ENCODE data around the gene USP10. TPM values are rescaled to one million over a fixed set of nuclear protein-coding genes. Genes with fewer than 3 reads are reported as not detected.

The USP10 gene
- total and polyA plus RNA-seq, 2 donors (not counting 3 experiments of a cell fraction or from before 2014, with no cell fraction given): 84.0 to 115 TPM

GRCh38 chr16:84654998-84655397, 44.8 kb upstream of the USP10 start:
- no peaks in the 10 kb centered on the region for H4K20me1 ChIP-seq (replicated peaks; ENCODE audit: control insufficient read depth, extremely low read depth, insufficient read depth, low read length)
- dilution Hi-C loops (cut with MboI; ENCODE audit: extremely low pct_ligation_motif_present, low sequenced_read_pairs): no loop called here

More at GRCh38 chr16:84654998-84655397, 44.8 kb upstream of the USP10 start:
- CTCF ChIA-PET: interaction anchor here (1.4 to 1.7 kb wide), 2 partner anchors 71 to 83 kb away, joined by 4 to 5 read pairs; no protein-coding TSS in a partner anchor
- TF ChIP-seq POLR2AphosphoS5 (IDR thresholded peaks at IDR 0.05; ENCODE audit: insufficient read depth, low read depth, low read length): no peak
- TF ChIP-seq GATA2 (IDR thresholded peaks at IDR 0.05; ENCODE audit: insufficient read depth, insufficient read length, low read depth, low read length): no peak
- no peak for TF ChIP-seq JUN (IDR thresholded peaks at IDR 0.05; ENCODE audit: borderline replicate concordance, insufficient read depth, insufficient read length, low read depth)
- no peak for TF ChIP-seq MAX (IDR thresholded peaks at IDR 0.05; ENCODE audit: insufficient read depth, insufficient read length)
- TF ChIP-seq POLR2A (IDR thresholded peaks at IDR 0.05; ENCODE audit: low read depth, low read length): no peak
- no peak for TF ChIP-seq MYC (IDR thresholded peaks at IDR 0.05; ENCODE audit: low read depth, low read length)
- no peak for TF ChIP-seq CTCF (IDR thresholded peaks at IDR 0.05; ENCODE audit: extremely low read depth in 1 of 2, insufficient read depth in 1 of 2, low read depth in 1 of 2, low read length in 2 of 2)
- no peak for TF ChIP-seq EZH2 (IDR thresholded peaks at IDR 0.05; ENCODE audit: borderline replicate concordance, low read depth, low read length, severe bottlenecking)
- no peak for TF ChIP-seq FOS (IDR thresholded peaks at IDR 0.05; ENCODE audit: borderline replicate concordance, insufficient read depth, low read length)
- DNase-seq (ENCODE audit: low read depth, low spot score) (no peak), FAIRE-seq (no peak)
- POLR2A ChIA-PET: interaction anchor here (0.7 kb wide), 1 partner anchor 18 kb away, joined by 4 read pairs; no protein-coding TSS in a partner anchor
- no TSS peak for BruUV-seq (replicated peaks)
- H2AFZ ChIP-seq (ENCODE audit: low read depth, low read length): no peak overlapping the region
- no peaks in the 10 kb centered on the region for H3K9me1 ChIP-seq (replicated peaks; ENCODE audit: control insufficient read depth, extremely low read depth, insufficient read depth, low read length)
- no peaks in the 10 kb centered on the region for H3K27me3 ChIP-seq (ENCODE audit: control insufficient read depth in 2 of 2, insufficient read depth in 2 of 2, low read length in 2 of 2)
- peaks cover 7 to 38% of the 10 kb centered on the region in 2 experiments for H3K36me3 ChIP-seq (ENCODE audit: control insufficient read depth in 2 of 2, extremely low read depth in 1 of 2, insufficient read depth in 2 of 2, low read length in 2 of 2)
- H3K9ac ChIP-seq (replicated peaks; ENCODE audit: extremely low read depth, insufficient read depth, low read length): no peak overlapping the region
- no peak overlapping the region for H3K4me2 ChIP-seq (ENCODE audit: insufficient read depth, low read length)
- no peaks in the 10 kb centered on the region for H3K79me2 ChIP-seq (ENCODE audit: control insufficient read depth, insufficient read depth, low read length)
- H3K9me3 ChIP-seq (replicated peaks; ENCODE audit: control insufficient read depth, insufficient read depth, low read length): no peaks in the 10 kb centered on the region
- no peak overlapping the region for H3K27ac ChIP-seq (ENCODE audit: insufficient read depth, low read depth, low read length)
- no peak overlapping the region for H3K4me3 ChIP-seq (replicated peaks in 1 of 3; ENCODE audit: insufficient read depth in 1 of 3, low read depth in 1 of 3, low read length in 3 of 3)
- intact Hi-C loops (cut with micrococcal nuclease): no loop called here
- H3K4me1 ChIP-seq (ENCODE audit: control insufficient read depth, extremely low read depth, insufficient read depth, low read length): no peaks in the 10 kb centered on the region

All from endothelial cell of umbilical vein (primary cell).